Stimulated activated CD8-positive, alpha-beta memory T cell treated with anti-CD3 and anti-CD28 coated beads, Interleukin-7, amount 100 ng/mL, for 4 hours (primary cell): ENCODE measurements around the gene OLA1.

Experiments used
- DNase-seq, 2 donors: peaks; one replicate each; pipeline ENCODE4 v3.0.0-alpha.2; 2020; ENCODE audit warnings: low read depth in 2 of 2

Gene OLA1

DNA sequence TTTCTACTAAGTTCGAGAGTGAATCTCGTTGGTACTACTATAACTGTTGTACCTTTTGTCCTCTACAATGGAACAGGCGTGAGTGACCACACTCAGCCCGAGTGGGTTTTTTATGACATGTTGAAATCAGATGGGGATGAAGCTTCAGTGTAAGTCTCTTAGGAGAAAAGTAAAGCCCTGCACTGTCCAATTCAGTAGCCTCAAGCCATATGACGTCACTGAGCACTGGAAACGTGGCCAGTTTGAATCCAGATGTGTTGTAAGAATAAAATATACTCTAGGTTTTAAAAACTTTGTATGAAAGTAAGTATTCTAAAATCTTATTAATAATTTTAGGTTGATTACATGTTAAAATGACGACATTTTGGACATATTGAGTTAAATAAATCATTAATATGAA is 181.5 kb downstream of the OLA1 start:
- no peak for DNase-seq

DNA sequence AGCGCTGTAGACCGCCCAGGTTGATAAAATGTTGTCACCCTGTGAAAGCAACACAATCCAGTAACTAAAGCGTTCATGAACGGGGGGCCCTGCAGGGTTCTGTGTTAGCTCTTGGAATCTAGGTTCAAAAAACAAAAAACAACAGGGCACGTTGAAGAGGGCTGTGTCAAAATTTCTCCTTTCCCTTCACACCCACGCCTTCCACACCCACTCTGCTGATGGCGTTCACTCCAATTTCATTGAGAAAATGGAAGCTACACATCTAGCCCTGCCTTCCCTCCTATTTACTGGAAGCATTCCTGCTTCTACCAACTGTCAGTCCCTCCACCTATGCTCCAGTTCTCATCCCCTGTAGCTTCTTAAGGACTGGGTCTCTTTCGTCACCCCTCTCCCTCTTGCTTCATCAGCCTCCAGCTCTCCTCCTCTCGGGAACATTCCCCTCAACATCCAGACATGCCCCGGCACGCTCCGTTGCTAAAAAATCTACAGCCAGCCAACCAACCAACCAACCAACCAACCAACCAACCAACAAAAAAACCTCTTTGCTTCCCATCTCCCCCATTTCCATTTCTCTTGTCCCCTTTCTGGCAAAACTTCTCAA is 184.7 kb downstream of the OLA1 start:
- no peak for DNase-seq

DNA sequence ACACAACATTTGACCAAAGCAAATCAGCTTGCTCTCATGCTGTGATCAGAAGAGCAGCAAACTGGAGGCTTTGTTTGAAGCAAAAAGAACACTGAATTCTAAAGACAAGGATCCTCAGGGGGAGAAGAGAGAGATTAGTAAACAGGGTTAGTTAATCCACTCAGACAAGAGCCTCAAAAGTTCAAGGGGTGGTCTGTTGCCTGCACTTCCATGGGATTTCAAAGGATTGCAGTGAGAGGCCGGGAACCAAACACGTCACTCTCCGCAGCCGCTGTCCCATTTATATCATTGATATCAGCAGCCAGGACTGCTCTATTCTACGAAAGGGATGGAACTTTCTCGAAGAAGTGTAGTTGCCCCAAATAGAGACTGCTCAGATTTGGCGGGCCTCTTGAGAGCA is 185.4 kb downstream of the OLA1 start:
- no peak for DNase-seq

DNA sequence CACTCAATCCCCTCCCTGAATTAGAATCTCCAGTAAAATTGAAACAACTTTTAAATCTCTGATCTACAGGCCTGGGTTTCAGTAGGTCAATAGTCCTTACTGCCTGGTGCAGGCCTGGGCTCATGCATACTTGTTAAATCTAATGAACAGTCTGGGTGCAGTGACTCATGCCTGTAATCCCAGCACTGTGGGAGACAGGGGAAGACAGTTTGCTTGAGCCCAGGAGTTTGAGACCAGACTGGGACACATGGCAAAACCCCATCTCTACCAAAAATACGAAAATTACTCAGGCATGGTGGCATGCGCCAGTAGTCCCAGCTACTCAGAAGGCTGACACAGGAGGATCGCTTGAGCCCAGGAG is 188.5 kb downstream of the OLA1 start:
- no peak for DNase-seq

DNA sequence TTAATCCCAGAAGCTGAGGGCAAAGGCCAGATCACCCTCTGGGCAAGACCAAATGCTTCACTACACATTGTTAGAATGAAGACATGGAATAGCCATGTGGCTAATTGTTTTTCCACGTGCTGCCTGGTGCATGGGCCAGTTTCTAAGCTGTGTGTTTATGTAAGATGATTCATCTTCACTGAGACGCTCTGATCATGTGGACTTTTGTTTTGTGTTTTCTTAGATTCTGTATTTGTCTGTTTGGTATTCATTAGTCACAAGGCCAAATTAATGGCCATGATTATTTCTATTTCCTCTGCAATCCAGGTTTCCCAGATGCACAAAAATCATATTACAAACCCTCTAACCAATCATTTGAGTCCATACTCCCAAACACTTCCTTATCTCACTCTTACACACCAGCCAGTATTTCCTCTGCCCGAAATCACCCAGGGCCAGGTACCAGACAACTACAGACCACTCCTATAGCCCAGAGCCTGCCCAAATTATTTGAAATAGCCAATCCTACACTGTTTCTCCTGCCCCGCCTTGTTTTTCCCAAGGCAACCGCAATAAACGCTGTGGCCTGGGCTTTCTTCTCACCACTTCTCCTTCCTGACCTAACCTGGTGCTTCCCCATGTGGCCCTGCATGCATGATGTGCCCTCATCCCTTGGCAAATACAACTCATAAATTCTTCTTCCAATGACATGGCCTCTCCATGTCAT is 189.0 kb downstream of the OLA1 start:
- DNase-seq: no peak

DNA sequence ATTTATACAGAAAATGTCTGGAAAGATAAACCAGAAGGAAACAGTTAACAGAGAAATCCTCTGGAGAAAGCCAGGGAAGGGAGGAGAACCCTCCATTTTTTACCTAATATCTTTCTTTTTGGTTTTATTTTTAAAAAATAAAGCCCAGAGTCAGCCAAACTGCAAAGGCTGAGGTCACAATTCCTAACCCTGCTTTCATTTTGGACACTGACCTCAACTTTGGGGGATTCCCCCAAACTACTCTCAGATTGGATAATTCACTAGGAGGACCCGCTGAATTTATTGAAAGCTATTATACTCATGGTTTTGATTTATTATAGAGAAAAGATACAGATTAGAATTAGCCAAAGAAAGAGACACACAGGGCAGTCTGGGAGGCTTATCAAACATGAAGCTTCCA is 189.9 kb downstream of the OLA1 start:
- DNase-seq: no peak

DNA sequence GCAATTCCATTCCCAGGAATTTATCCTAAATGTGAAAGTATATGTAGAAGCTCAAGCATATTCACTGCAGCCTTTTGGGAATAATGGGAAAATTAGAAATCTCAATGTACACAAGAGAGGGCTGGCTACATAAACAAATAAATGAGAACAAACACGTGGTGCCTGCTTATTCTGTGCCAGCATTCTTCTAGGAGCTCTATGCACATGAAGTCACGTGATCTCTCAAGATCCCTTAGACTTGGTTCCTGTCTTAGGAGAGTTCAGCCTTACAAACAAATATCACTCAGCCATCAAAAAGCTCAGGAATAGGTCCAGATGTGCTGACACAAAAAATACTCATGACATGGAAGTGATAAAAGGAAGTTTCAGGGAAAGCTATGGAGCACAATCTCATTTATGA is 190.3 kb downstream of the OLA1 start:
- DNase-seq: no peak

DNA sequence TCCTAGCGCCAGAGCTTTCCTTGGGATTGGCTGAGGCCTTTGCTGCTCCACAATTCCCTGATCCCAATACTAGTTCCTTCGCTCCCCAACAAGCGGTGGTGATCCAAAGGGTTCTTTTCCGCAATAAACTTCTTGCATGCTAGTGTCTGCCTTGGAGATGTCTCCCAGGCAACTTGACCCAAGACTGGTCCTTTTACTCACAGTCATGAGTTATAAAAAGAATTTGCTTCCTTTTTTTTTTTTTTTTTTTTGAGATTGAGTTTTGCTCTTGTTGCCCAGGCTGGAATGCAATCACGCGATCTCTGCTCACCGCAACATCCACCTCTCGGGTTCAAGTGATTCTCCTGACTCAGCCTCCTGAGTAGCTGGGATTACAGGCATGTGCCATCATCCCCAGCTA is 193.4 kb downstream of the OLA1 start:
- no peak for DNase-seq

DNA sequence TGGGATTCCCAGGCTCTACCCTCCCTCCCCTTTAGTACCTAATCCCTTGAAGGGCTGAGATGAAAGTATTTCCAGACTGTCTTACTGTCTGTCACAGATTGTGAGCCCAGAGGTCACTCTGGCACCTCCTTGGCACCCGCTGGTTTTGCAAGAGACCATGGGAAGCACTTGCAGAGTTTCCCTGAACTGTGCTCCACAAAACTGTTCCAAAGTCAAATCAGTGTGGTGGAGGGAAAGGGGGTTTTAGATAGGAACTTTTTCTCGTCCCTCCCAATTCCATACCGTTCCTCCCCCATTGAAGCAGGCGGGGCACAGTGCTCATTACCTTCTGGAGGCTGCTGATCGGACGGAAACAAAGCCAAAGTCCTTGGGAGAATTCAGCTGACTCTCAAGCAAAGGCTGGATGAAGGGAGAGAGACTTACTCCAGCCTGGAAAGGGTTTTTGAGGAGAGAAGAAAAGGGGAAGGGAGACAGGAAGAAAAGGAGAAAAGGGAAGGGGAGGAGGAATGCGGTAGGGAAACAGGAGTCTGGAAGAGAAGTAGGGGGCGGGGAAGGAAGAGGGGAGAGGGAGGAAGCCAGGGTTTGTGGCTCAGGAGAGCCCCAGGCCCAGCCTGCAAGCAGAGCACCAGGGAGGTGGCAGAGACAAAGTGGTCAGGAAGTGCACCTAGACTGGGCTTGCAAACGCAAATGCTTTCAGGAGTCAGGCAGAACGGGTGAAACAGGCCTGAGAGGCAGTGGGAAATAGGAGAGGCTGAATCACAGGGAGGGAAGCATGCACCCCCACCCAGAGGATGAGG is 194.8 kb downstream of the OLA1 start:
- no peak for DNase-seq

DNA sequence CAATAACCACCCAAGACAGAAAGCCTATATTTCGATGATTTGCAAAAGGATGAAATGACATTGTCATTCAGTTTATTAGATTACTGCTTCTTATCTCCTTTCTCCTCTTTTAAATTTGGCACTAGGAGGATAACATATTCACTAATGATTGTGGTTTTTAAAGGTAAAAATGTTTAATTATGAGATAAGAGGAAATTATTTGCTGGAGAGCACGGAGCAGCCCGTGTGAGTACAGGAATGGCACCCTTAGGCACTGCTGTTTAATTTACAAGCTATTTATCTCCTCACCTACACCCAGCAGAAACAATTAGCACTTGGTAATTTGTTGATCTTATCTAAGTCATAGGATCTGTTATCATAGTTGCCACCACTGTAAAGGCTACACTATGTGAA is 195.8 kb downstream of the OLA1 start:
- no peak for DNase-seq

DNA sequence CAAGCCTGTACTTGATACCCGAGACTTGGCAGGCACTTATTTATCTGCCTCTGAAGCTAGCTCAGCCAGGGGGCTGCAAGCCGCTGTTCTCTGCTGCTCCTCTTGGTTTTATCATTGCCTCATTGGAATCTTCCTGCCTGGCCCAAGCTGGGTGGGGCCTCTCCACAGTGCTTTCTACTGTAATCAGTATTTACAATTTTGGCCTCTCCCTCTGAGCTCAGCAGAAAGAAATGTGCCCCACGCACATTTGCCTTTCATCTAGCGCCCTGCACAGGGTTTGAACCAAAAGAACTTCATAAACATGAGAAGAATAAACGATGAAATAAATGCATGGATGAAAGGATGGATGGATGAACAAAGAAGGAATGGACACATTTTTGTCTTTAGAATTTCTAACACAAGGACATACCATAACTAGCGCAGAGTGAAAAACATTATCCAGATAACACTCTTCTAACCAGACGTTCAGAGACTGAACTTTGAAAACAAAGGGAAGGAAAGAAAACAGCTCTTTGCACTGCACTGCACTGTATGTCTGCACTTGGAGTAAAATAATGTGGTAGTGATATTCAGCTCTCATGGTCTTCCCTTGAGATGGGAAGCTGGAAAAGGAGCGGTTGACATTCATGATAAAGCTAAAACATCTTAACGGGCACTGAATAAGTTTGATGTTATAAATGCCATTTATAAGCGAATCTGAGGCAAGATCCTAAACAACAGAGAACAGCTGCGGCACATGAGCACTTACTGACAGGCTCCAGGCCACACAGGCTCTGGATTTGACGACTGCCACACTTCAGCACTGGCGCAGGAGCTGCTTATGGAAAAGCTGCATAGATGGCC is 196.4 kb downstream of the OLA1 start:
- DNase-seq: no peak

DNA sequence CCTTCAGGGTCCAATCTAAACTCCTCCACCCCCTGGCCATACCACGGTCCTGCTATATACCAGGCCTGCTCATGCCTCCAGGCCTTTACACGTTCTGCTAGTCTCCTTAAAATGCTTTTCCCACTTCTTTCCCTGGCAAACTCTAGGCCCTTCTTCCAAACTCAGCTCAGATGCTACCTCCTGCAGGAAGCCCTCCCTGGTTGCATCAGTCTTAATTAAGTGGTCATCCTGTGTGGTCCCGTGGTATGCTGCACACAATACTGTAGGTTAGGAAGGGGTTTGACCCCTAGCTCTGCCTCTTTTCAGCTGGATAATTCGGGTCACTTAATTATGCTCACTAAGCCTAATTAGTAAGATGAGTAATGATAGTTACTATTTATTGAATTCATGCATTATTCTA is 197.3 kb downstream of the OLA1 start:
- no peak for DNase-seq

DNA sequence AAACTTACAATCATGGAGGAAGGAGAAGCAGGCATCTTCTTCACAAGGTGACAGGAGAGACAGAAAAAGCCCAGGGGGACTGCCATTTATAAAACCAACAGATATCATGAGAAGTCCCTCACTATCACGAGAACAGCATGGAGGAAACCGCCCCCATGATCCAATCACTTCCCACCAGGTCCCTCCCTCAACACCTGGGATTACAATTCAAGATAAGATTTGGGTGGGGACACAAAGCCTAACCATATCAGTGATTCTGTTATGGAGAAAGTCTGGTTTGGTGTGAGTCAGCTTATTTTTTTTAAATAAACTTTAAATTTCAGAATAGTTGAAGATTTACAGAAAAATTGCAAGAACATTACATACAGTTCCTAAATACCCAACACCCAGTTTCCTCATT is 198.4 kb downstream of the OLA1 start:
- no peak for DNase-seq

DNA sequence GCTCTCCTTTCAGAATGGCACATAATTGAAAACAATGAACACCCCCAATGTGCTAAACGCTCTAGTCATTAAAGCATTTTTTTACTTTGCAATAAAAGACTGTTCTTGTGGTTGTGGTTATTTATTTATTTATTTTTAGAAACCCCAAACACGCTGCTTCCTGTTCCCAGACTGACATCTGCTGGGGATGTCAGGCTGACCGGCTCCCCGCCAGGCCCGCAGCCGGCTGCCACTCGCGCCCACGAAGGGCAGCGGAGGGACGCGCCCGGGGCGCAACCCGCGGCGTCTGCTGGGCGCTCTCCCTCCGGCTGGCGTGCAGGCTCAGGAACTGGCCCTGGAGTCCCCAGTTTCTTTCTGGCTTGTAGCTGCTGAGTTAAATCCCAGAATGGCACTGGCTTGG is 200.1 kb downstream of the OLA1 start:
- no peak for DNase-seq

DNA sequence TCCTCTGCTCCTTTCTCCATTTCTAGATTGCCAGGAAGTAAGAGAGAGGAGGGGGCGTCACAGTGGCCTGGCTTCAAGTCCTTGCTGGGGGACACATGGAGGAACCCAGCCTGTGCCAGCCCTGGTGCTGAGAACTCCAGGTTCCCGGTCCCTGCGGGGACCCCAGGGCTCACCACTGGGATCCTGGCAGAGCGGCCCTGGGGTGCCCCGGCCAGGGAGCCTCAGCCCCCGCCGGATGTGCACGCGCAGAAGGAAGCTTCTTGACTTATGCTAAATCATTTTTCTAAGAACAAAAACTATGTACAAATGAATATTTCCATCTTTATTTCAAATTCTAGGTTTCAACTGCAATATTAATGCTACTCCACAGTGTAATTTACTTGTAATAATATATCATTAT is 200.6 kb downstream of the OLA1 start:
- DNase-seq: no peak

DNA sequence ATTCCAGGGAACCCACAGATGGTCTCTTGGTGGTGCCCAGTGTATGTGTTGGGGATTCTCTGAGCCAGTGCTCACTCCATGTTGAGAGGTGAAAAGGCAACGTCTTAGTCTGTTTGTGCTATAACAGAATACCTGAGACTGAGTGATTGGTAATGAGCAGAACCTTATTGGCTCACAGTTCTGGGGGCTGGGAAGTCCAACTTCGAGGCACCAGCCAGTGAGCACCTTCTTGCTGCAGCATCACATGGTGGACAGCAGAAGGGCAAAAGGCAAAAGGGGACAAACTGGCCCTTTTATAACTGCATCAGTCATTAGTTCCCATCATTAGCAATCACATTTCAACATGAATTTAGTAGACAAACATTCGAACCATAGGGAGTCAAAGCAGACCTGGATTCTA is 202.2 kb downstream of the OLA1 start:
- DNase-seq: no peak

DNA sequence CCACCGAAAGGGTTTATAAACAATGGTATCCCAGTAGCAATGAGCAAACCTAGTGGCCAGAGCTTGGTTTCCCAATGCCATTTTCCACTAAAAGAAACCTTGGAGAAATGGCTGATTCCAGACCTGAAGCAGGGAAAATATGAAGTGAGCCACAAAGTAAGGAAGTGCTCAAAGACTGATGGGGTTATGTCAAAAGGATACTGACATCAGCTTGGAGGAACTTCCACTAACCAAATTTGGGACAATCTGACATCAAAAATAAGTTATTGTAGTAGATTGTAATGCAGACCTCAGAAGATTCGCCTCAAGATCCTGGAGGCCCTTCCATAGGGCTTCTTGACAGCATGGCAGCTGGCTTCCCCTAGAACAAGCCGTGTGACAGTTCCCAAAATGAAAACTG is 203.8 kb downstream of the OLA1 start:
- no peak for DNase-seq

DNA sequence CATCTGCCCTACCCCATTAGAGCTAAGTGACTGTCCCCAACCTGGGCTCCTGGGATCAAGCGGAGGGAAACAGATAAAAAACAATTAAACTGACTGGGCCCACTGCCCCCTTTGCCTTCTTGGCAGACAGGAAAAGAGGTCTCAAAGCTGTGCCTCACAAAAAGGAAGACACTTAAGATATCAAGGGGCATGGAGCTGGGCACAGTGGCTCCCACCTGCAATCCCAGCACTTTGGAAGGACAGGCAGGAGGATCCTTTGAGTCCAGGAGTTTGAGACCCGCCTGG is 208.0 kb downstream of the OLA1 start:
- no peak for DNase-seq

DNA sequence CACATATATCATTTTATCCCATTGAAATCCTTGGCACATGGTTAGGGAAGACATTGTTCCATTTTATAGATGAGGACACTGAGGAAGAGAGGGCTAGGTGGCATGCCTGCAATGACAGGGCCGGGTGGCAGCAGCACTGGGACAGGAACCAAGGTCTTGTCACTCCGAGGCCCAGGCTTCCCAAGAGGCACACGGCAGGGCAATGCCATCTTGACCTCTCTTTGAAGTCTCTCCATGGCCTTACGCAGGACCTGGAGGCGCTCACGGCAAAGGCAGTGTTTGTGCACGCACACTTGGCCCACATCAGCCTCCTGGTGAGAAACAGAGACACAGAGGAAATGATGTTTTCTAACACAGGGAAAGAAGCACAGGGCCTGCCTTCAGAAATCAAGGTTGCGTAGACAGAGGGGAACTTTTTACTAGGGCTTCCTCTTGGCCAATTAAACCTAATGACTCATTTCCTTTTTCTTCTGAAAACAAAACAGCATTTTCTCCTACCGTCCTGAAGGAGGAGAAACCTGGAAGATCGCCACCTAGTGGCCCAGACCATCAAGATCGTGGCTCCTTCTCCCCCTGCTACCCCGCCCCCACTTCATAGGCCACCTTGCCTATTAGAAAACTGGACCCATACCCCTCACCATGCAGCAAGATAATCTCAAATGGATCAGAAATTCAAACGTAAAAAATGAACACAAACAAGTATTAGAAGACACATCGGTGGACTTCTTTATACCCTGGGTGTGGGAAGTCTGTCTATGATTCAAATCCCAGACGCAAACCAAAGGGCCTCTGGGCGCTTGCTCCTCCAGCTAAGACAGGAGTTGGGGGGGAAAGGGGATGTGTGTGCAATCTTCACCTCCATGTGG is 208.5 kb downstream of the OLA1 start:
- peak; percentile 71 to 72 for DNase-seq

DNA sequence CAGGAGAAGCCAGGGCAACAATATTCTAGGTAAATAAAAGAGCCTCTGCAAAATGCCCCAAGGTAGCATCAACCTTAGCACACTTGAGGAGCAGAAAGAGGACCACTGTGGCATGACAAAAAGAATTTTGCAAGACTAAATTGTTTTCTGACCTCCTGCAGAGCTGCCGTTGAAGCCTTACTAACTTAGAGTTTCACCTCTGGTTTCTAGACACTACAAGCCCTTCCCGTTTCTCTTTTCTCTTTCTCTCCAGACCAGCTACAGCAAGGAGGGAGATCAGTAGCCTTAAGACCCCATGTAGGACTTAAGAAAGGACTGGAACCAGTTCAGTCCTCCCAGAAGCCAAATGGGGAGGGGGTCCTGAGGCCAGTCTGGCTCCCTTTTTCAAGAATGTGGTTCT is 209.9 kb downstream of the OLA1 start:
- no peak for DNase-seq

DNA sequence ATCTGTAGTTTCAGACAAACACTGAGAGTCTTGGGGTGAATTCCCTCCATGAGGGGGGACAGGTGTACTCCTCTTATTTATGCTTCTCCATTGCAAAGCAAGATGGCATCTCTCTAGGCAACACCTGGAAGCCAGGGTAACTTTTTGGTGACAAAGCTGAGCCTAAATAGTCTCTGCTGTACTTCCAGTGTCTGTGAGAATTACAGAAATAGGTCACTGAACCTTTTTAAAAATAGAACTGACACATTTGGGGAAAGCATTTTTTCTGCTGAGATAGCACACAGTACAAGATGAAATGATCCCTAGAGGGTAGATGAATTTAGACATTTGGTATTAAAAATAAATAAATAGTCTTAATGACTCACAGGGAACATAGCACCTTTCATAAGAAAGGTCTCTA is 211.5 kb downstream of the OLA1 start:
- no peak for DNase-seq
